WTC11 (cell line): ENCODE data around the gene RBM44. TPM values are rescaled to one million over a fixed set of nuclear protein-coding genes. Genes with fewer than 3 reads are reported as not detected.

Experiments used
- ATAC-seq: fragments of 200-7000 bp; cut with Tn5 transposase; 2 replicates; pipeline ENCODE4 v1.10.0; 2021; ENCODE audit warnings: mild to moderate bottlenecking, moderate library complexity
- CTCF ChIA-PET: fragments of 300-600 bp; sonication (Branson Sonifier 250); formaldehyde crosslinking; loops from one replicate; lab custom pipeline; 2021; ENCODE audit warnings: antibody characterized with exemption; lab: Charles Lee
- POLR2A ChIA-PET: fragments of 350-600 bp; sonication (Branson Sonifier 250); formaldehyde crosslinking; loops from one replicate; lab custom pipeline; 2021; ENCODE audit warnings: antibody characterized with exemption; lab: Charles Lee
- DNase-seq: peaks from one replicate; pipeline ENCODE4 v3.0.0; 2021; ENCODE audit warnings: low spot score
- H3K27ac Mint-ChIP-seq: 2 replicates; pipeline ENCODE4 v1.8.0; 2021; ENCODE audit warnings: mixed read lengths
- H3K27me3 Mint-ChIP-seq: 2 replicates; pipeline ENCODE4 v1.8.0; 2021; ENCODE audit warnings: low read depth, mild to moderate bottlenecking, moderate library complexity, mixed read lengths
- H3K36me3 Mint-ChIP-seq: 2 replicates; pipeline ENCODE4 v1.8.0; 2021; ENCODE audit warnings: mixed read lengths
- H3K4me1 Mint-ChIP-seq: 2 replicates; pipeline ENCODE4 v1.8.0; 2022; ENCODE audit warnings: mixed read lengths
- H3K4me3 Mint-ChIP-seq: 2 replicates; pipeline ENCODE4 v1.8.0; 2021; ENCODE audit warnings: mild to moderate bottlenecking, moderate library complexity, mixed read lengths
- H3K9me3 Mint-ChIP-seq: 2 replicates; pipeline ENCODE4 v1.8.0; 2021; ENCODE audit warnings: mixed read lengths
- AR ChIP-seq: fragments of 250-450 bp; sonication (Bioruptor Pico); IDR thresholded peaks from 2 replicates; pipeline ENCODE4 v1.9.0; 2021; ENCODE audit warnings: mild to moderate bottlenecking
- E2F1 ChIP-seq: sonication (generic); formaldehyde crosslinking; IDR thresholded peaks from 2 replicates; pipeline ENCODE4 v1.8.0; 2022; ENCODE audit warnings: mild to moderate bottlenecking, missing genetic modification reagents
- E2F5 ChIP-seq: sonication (generic); formaldehyde crosslinking; IDR thresholded peaks from 2 replicates; pipeline ENCODE4 v1.8.1; 2022; ENCODE audit warnings: mild to moderate bottlenecking, moderate library complexity, missing genetic modification reagents
- EMX1 ChIP-seq: fragments of 250-450 bp; sonication (Bioruptor Pico); IDR thresholded peaks from 2 replicates; pipeline ENCODE4 v1.8.0; 2021; ENCODE audit warnings: mild to moderate bottlenecking
- FOXP4 ChIP-seq: sonication (generic); formaldehyde crosslinking; IDR thresholded peaks from 2 replicates; pipeline ENCODE4 v1.8.0; 2022; ENCODE audit warnings: mild to moderate bottlenecking, missing genetic modification reagents
- HMGA2 ChIP-seq: fragments of 250-450 bp; sonication (Bioruptor Pico); IDR thresholded peaks from 2 replicates; pipeline ENCODE4 v1.4.0; 2021; ENCODE audit warnings: mild to moderate bottlenecking, moderate library complexity
- JAZF1 ChIP-seq: fragments of 250-450 bp; sonication (Bioruptor Pico); IDR thresholded peaks from 2 replicates; pipeline ENCODE4 v1.9.0; 2021; ENCODE audit warnings: moderate library complexity, mild to moderate bottlenecking, inconsistent platforms
- NFATC4 ChIP-seq: fragments of 250-450 bp; sonication (Bioruptor Pico); IDR thresholded peaks from 2 replicates; pipeline ENCODE4 v1.9.0; 2021; ENCODE audit warnings: mild to moderate bottlenecking
- TCF7 ChIP-seq: sonication (generic); formaldehyde crosslinking; IDR thresholded peaks from 2 replicates; pipeline ENCODE4 v1.8.0; 2022; ENCODE audit warnings: mild to moderate bottlenecking, low read depth, missing genetic modification reagents, moderate library complexity
- TP53 ChIP-seq: sonication (generic); formaldehyde crosslinking; IDR thresholded peaks from 2 replicates; pipeline ENCODE4 v1.8.1; 2023; ENCODE audit warnings: mild to moderate bottlenecking, missing genetic modification reagents
- USF1 ChIP-seq: sonication (generic); formaldehyde crosslinking; IDR thresholded peaks from 2 replicates; pipeline ENCODE4 v1.8.0; 2022; ENCODE audit warnings: mild to moderate bottlenecking, missing genetic modification reagents
- USF2 ChIP-seq: sonication (generic); formaldehyde crosslinking; IDR thresholded peaks from 2 replicates; pipeline ENCODE4 v1.8.1; 2023; ENCODE audit warnings: mild to moderate bottlenecking, missing genetic modification reagents, moderate library complexity
- ZBTB21 ChIP-seq: sonication (generic); formaldehyde crosslinking; IDR thresholded peaks from 2 replicates; pipeline ENCODE4 v1.8.1; 2023; ENCODE audit warnings: mild to moderate bottlenecking, missing genetic modification reagents, borderline replicate concordance
- ZMAT4 ChIP-seq: fragments of 250-450 bp; sonication (Bioruptor Pico); IDR thresholded peaks from 2 replicates; pipeline ENCODE4 v1.9.0; 2021; ENCODE audit warnings: mild to moderate bottlenecking
- ZNF121 ChIP-seq: sonication (generic); formaldehyde crosslinking; IDR thresholded peaks from 2 replicates; pipeline ENCODE4 v1.8.0; 2023; ENCODE audit warnings: missing genetic modification reagents
- ZNF263 ChIP-seq: sonication (generic); formaldehyde crosslinking; IDR thresholded peaks from 2 replicates; pipeline ENCODE4 v1.8.1; 2022; ENCODE audit warnings: low read depth, mild to moderate bottlenecking, moderate library complexity, missing genetic modification reagents
- ZNF423 ChIP-seq: fragments of 250-450 bp; sonication (Bioruptor Pico); IDR thresholded peaks from 2 replicates; pipeline ENCODE4 v2.1.2; 2022; ENCODE audit warnings: mild to moderate bottlenecking, moderate library complexity
- total RNA-seq: library from RNA; stranded (reverse); gene quantifications from 3 replicates; pipeline ENCODE4 v1.2.3, GENCODE V29; 2021

Gene RBM44
- total RNA-seq, 1 experiment from 2014 or later = 1.3 TPM

- TF ChIP-seq AR (CRISPR knock-in tag) (no peak), FOXP4 (CRISPR knock-in tag) (no peak), NFATC4 (CRISPR knock-in tag) (no peak), EMX1 (CRISPR knock-in tag) (no peak), ZNF263 (CRISPR knock-in tag) (no peak), E2F5 (CRISPR knock-in tag) (no peak), USF1 (no peak), TP53 (CRISPR knock-in tag) (no peak), ZMAT4 (CRISPR knock-in tag) (no peak), ZNF423 (no peak), TCF7 (no peak), ZNF121 (no peak), E2F1 (no peak), USF2 (no peak)
Observed at GRCh38 chr2:237830522-237830921, 31.9 kb downstream of the RBM44 start (continued).

- Mint-ChIP-seq H3K4me1 (no peaks in the 10 kb centered on the region), H3K4me3 (no peak overlapping the region), H3K36me3 (no peaks in the 10 kb centered on the region), H3K9me3 (no peaks in the 10 kb centered on the region), H3K27me3 (no peaks in the 10 kb centered on the region; the same call in 1 of the 2 replicates), H3K27ac (no peak overlapping the region)
- ATAC-seq = no peak
- ChIA-PET CTCF (no interaction called here), POLR2A (no interaction called here)
- TF ChIP-seq HMGA2 (CRISPR knock-in tag) = peak; percentile 19; the same call in 1 of the 2 replicates
- TF ChIP-seq ZBTB21 (CRISPR knock-in tag) = no peak
- TF ChIP-seq JAZF1 (CRISPR knock-in tag) = no peak
- DNase-seq = no peak
Observed at GRCh38 chr2:237833546-237833945, 35.0 kb downstream of the RBM44 start.
